ENCODE data around the gene KLF16. TPM values are rescaled to one million over a fixed set of nuclear protein-coding genes. Genes with fewer than 3 reads are reported as not detected.
A peak's percentile ranks its signal among the peaks of the same experiment; 100 is the strongest.

The KLF16 gene
- total RNA-seq, 4 donors from 2014 or later, result 1.8 to 6.4 (median 3.4) TPM

DNA sequence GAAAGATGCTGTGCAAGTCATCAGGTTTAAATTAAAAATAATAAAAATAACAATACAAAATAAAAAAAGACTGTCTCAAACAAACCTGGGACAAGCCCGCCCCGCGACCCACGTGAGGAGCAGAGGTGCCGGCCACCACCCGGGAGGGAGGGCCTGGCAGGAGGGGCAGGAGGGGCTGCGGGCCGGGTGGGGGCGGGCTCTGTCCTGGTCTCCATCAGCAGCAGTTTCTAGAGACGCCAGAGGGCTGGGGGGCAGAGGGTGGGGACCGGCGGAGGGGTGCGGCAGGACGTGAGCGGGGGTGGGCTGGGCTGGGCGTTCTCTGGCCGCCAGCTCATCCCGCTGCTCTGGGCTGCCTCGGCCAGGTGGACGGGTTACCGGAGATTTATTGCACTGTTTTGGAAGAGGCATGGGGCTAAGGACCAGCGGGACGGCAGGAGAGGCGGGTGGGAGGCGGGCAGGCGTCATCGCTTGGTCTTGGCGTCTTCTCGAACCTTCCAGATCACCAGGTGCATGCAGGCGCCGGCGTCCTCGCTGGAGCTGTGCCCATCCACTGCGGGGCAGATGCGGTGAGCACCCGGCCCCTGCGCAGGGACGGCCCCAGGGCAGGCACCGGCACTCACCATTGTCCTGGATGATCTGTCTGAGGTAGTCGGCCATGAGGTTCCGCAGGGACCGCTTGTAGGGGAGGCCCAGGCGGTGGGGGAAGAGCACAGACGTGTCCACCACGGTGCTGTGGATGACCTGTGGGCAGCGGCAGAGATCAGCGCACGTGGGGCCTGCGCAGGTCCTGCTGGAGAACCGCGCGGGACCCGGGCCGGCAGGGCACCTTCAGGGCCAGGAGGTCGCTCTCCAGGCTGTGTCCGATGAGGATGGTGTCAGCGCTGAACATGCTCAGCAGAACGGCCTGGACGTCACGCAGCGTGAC, 47.5 kb downstream of the KLF16 start:
- Histone ChIP-seq H3K9me3 (no peaks in the 10 kb centered on the region), H3K27ac (no peak overlapping the region), H3K4me1 (peaks cover 14 to 16% of the 10 kb centered on the region in 2 donors), H3K4me3 (replicated peaks in 1 of 3) (no peak overlapping the region), H3K27me3 (no peaks in the 10 kb centered on the region), H3K36me3 (peaks cover 52 to 57% of the 10 kb centered on the region in 2 donors)
- no peak for DNase-seq
- 91 to 92% methylated on average over 35 to 39 of the region's 61 CpGs for WGBS, 2 donors
- intact Hi-C loops (cut with DNase I), result loop anchor here (10.0 kb wide), 1 partner anchor 261 kb away; no protein-coding TSS in a partner anchor
- no peak for TF ChIP-seq POLR2A (IDR thresholded peaks at IDR 0.05)
- TF ChIP-seq, protein P1, sequence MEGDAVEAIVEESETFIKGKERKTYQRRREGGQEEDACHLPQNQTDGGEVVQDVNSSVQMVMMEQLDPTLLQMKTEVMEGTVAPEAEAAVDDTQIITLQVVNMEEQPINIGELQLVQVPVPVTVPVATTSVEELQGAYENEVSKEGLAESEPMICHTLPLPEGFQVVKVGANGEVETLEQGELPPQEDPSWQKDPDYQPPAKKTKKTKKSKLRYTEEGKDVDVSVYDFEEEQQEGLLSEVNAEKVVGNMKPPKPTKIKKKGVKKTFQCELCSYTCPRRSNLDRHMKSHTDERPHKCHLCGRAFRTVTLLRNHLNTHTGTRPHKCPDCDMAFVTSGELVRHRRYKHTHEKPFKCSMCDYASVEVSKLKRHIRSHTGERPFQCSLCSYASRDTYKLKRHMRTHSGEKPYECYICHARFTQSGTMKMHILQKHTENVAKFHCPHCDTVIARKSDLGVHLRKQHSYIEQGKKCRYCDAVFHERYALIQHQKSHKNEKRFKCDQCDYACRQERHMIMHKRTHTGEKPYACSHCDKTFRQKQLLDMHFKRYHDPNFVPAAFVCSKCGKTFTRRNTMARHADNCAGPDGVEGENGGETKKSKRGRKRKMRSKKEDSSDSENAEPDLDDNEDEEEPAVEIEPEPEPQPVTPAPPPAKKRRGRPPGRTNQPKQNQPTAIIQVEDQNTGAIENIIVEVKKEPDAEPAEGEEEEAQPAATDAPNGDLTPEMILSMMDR (IDR thresholded peaks at IDR 0.05), result no peak

DNA sequence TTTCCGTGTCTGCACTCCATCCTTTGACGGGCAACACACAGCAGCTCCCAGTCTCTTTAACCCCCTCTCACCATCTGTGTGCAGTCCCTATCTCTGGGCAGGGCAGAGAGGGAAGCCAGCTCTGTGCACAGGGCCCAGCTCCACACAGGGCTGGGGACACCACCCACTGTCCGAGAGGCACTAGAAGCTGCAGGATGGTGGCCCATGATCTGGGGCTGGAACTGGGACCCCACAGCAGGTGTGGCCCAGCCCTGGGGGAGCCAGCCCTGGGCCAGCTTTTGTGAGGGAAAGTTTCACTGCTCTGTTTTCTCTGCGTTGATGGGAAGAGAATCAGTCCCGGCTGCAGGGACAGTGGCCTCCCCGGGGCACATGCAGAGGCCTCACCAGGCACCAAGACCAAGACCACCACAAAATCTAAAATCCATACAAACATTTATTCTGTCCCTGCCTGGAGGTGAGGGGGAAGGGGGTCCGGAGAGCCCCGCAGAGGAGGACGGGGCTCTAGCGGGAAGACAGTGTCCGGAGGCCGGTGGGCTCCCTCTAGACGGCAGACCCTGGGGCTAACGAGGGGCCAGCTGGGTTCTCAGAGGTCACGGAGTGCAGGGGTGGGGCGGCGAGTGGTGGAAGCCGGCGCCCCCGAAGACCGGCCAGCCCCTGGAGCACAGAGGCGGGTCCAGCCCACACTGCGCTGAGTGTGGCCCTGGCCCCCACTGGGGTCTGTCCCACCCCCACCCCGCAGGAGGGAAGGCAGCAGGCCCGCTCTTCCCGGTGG, 48.4 kb downstream of the KLF16 start:
- DNase-seq, result no peak
- TF ChIP-seq, protein P1 (IDR thresholded peaks at IDR 0.05), result no peak
- TF ChIP-seq POLR2A (IDR thresholded peaks at IDR 0.05), result no peak
- intact Hi-C loops (cut with DNase I), result loop anchor here (10.0 kb wide), 1 partner anchor 260 kb away; no protein-coding TSS in a partner anchor
- Histone ChIP-seq H3K4me1 (peaks cover 14 to 16% of the 10 kb centered on the region in 2 donors), H3K9me3 (no peaks in the 10 kb centered on the region), H3K27me3 (no peaks in the 10 kb centered on the region), H3K36me3 (peaks cover 44 to 53% of the 10 kb centered on the region in 2 donors), H3K4me3 (replicated peaks in 1 of 3) (no peak overlapping the region), H3K27ac (no peak overlapping the region)
- WGBS, 2 donors, result 89 to 91% methylated on average over 23 of the region's 26 CpGs

DNA sequence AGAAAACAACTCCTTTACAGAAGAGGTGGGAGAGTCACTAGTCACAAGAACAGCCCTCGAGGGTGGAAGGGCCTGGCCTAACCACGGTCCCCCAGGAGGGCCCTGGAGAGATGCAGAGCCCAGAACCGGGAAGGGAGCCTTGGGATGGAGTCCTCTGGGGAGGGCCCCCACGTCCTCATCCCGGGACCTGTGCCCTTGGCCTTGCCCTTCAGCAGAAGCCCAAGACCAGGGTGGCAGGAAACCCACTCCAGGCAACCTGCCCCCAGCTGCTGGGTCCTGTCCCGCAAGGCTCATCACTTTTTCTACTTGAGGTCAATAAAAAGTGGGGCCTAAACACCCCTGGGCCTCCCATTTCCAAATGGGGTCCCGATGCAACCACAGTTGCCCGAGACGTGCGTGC, 49.0 kb downstream of the KLF16 start:
- no peaks in the 10 kb centered on the region for H3K27me3 ChIP-seq
- H3K9me3 ChIP-seq, result no peaks in the 10 kb centered on the region
- DNase-seq, result no peak
- no peak overlapping the region for H3K4me3 ChIP-seq (replicated peaks in 1 of 3)
- 84 to 86% methylated on average over 8 to 10 of the region's 10 CpGs for WGBS, 2 donors
- TF ChIP-seq, protein P1 (IDR thresholded peaks at IDR 0.05), result no peak
- TF ChIP-seq POLR2A (IDR thresholded peaks at IDR 0.05), result no peak
- peaks cover 38 to 47% of the 10 kb centered on the region in 2 donors for H3K36me3 ChIP-seq
- H3K27ac ChIP-seq, result no peak overlapping the region
- H3K4me1 ChIP-seq, result peaks cover 14 to 16% of the 10 kb centered on the region in 2 donors
- intact Hi-C loops (cut with DNase I), result loop anchor here (10.0 kb wide), 1 partner anchor 260 kb away; no protein-coding TSS in a partner anchor

DNA sequence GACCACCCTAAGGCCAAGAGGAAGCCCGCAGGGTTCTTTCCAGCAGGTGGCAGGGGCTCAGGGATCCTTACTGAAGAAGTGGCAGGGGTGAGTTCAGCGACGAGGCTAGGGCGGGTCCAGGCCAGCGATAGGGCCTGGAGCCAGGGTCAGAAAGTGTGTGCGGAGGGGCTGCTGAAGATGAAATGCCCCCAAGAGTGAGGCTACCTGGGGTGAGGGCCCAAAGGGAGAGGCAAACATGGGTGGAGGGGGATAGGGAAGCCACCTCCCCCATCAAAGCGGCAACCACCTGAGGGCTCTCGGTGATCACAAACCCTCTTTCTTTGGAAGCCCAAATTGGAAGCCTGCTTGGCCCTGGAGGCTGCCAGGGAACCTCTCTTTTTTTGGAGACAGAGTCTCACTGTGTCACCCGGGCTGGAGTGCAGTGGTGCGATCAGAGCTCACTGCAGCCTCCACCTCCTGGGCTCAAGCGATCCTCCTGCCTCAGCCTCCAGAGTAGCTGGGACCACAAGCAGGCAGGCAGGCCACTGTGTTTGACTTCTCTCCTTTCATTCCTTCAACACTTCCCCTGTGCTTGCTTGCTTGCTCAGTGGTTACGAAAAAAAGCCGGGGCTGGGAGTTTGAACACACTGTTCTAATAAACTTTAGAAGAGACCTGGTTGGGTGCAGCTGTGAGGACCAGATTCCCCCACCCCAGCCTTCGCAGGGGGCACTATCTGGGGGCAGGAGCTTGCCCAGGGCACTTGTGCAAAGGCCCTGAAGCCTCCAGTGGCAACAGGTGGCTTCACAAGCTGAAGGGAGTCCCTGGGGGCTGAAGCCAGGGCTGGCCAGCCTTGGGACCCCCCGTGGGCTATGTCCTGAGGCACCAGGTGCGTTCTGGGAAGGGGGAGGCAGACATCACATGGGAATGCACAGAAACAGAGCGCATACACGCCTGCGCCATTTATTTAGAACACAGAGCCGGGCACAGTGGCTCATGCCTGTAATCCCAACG, 49.9 kb downstream of the KLF16 start:
- Histone ChIP-seq H3K4me1 (peaks cover 14 to 16% of the 10 kb centered on the region in 2 donors), H3K4me3 (replicated peaks in 1 of 3) (peak overlapping the region in 1 of 3 donors; percentile 39), H3K27me3 (no peaks in the 10 kb centered on the region), H3K9me3 (no peaks in the 10 kb centered on the region), H3K36me3 (peaks cover 33 to 38% of the 10 kb centered on the region in 2 donors), H3K27ac (no peak overlapping the region)
- 65 to 67% methylated on average over 20 to 21 of the region's 21 CpGs for WGBS, 2 donors
- DNase-seq, result no peak
- intact Hi-C loops (cut with DNase I), result loop anchor here (10.0 kb wide), 1 partner anchor 259 kb away; no protein-coding TSS in a partner anchor
- TF ChIP-seq, protein P1 (IDR thresholded peaks at IDR 0.05), result no peak
- TF ChIP-seq POLR2A (IDR thresholded peaks at IDR 0.05), result no peak

All from thyroid gland (tissue), 4 donors.